Measurements from ENCODE around the gene PTPRN2. TPM values are rescaled to one million over a fixed set of nuclear protein-coding genes. Genes with fewer than 3 reads are reported as not detected.

PTPRN2 gene
- total RNA-seq, 1 experiment from 2014 or later: 2.1 TPM

DNA sequence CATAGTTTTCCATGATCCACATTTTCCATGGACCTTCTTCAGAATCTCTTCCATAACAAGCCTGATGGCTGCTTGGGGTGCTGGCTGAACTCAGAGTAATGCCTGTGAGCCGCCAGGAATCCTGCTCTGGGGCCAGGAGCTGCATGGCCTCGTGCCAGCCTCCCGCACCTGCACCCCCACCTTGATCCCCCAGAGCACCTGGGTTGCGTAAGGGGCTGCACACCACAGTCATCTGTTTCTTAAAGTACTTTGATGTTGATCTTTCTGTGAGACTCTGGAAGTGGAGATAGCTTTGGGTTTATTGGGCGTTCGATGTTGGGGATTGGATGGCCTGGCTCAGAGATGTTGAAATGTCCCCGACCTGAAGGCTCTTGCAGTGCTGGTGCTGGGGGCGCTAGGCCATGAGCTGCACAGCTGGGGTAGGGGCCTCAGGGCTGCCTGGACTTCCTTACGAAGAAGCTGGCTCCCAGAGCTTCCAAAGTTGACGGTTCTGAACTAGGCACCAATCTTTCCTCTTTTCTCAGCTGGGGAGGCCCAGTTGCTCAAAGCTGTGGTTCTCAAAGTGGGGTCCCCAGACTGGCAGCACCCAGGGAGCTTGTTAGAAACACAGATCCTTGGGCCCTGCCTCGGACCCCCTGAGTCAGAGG lies 716.9 kb downstream of the PTPRN2 start:
- intact Hi-C loops (cut with micrococcal nuclease): no loop called here
- Histone ChIP-seq H3K4me2 (ENCODE audit: low read length) (no peak overlapping the region), H3K4me1 (ENCODE audit: control insufficient read depth in 1 of 2, insufficient read depth in 2 of 2, low read length in 2 of 2) (peaks cover 0 to 9% of the 10 kb centered on the region in 2 experiments; a peak in 2 of 4 replicates), H3K4me3 (replicated peaks in 1 of 2; ENCODE audit: low read depth in 1 of 2, low read length in 2 of 2) (no peak overlapping the region), H3K9me3 (ENCODE audit: control insufficient read depth in 1 of 2, insufficient read depth in 1 of 2, low read depth in 1 of 2, low read length in 2 of 2) (no peaks in the 10 kb centered on the region), H3K27me3 (ENCODE audit: insufficient read depth, low read length) (no peaks in the 10 kb centered on the region), H3K79me2 (ENCODE audit: insufficient read depth, low read length) (no peaks in the 10 kb centered on the region), H3K27ac (ENCODE audit: low read depth, low read length) (no peak overlapping the region), H3K9me2 (ENCODE audit: insufficient read depth) (no peaks in the 10 kb centered on the region), H4K20me1 (ENCODE audit: insufficient read depth) (no peaks in the 10 kb centered on the region), H3K9ac (ENCODE audit: low read length) (no peak overlapping the region), H2AFZ (ENCODE audit: low read depth, low read length, poor library complexity, severe bottlenecking) (no peak overlapping the region), H3K36me3 (ENCODE audit: control insufficient read depth in 1 of 2, insufficient read depth in 2 of 2, low read length in 2 of 2) (no peaks in the 10 kb centered on the region)
- TF ChIP-seq JUND (IDR thresholded peaks at IDR 0.05) (no peak), ELF1 (IDR thresholded peaks at IDR 0.05; ENCODE audit: borderline replicate concordance, low read depth) (no peak), SIN3A (IDR thresholded peaks at IDR 0.05; ENCODE audit: low read depth) (no peak), EZH2 (IDR thresholded peaks at IDR 0.05) (no peak), ZNF274 (IDR thresholded peaks at IDR 0.05; ENCODE audit: low read depth, low read length) (no peak), EZH2phosphoT487 (IDR thresholded peaks at IDR 0.05; ENCODE audit: borderline replicate concordance) (no peak)
- TF ChIP-seq, protein P1, sequence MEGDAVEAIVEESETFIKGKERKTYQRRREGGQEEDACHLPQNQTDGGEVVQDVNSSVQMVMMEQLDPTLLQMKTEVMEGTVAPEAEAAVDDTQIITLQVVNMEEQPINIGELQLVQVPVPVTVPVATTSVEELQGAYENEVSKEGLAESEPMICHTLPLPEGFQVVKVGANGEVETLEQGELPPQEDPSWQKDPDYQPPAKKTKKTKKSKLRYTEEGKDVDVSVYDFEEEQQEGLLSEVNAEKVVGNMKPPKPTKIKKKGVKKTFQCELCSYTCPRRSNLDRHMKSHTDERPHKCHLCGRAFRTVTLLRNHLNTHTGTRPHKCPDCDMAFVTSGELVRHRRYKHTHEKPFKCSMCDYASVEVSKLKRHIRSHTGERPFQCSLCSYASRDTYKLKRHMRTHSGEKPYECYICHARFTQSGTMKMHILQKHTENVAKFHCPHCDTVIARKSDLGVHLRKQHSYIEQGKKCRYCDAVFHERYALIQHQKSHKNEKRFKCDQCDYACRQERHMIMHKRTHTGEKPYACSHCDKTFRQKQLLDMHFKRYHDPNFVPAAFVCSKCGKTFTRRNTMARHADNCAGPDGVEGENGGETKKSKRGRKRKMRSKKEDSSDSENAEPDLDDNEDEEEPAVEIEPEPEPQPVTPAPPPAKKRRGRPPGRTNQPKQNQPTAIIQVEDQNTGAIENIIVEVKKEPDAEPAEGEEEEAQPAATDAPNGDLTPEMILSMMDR (IDR thresholded peaks at IDR 0.05 in 2 of 3, conservative IDR thresholded peaks at IDR 0.05 in 1 of 3; ENCODE audit: borderline replicate concordance in 1 of 3, insufficient read depth in 1 of 3, low read depth in 2 of 3, low read length in 2 of 3): no peak
- TF ChIP-seq, protein P2, sequence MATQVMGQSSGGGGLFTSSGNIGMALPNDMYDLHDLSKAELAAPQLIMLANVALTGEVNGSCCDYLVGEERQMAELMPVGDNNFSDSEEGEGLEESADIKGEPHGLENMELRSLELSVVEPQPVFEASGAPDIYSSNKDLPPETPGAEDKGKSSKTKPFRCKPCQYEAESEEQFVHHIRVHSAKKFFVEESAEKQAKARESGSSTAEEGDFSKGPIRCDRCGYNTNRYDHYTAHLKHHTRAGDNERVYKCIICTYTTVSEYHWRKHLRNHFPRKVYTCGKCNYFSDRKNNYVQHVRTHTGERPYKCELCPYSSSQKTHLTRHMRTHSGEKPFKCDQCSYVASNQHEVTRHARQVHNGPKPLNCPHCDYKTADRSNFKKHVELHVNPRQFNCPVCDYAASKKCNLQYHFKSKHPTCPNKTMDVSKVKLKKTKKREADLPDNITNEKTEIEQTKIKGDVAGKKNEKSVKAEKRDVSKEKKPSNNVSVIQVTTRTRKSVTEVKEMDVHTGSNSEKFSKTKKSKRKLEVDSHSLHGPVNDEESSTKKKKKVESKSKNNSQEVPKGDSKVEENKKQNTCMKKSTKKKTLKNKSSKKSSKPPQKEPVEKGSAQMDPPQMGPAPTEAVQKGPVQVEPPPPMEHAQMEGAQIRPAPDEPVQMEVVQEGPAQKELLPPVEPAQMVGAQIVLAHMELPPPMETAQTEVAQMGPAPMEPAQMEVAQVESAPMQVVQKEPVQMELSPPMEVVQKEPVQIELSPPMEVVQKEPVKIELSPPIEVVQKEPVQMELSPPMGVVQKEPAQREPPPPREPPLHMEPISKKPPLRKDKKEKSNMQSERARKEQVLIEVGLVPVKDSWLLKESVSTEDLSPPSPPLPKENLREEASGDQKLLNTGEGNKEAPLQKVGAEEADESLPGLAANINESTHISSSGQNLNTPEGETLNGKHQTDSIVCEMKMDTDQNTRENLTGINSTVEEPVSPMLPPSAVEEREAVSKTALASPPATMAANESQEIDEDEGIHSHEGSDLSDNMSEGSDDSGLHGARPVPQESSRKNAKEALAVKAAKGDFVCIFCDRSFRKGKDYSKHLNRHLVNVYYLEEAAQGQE (IDR thresholded peaks at IDR 0.05; ENCODE audit: low read depth): no peak
- TF ChIP-seq, protein P3, sequence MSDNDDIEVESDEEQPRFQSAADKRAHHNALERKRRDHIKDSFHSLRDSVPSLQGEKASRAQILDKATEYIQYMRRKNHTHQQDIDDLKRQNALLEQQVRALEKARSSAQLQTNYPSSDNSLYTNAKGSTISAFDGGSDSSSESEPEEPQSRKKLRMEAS (IDR thresholded peaks at IDR 0.05): no peak
- DNase-seq (ENCODE audit: low read depth, low spot score): no peak
- ChIA-PET RAD21 (ENCODE audit: low non-redundant PET in 1 of 2, low total read pairs in 2 of 2, uncharacterized antibody in 2 of 2, unreplicated experiment in 2 of 2) (no interaction called here), CTCF (no interaction called here), POLR2A (no interaction called here)
- no TSS peak for BruUV-seq (replicated peaks)
- no peak for ATAC-seq
